ENCODE measurements around the gene GK. TPM values are rescaled to one million over a fixed set of nuclear protein-coding genes. Genes with fewer than 3 reads are reported as not detected.

The GK gene
- total and polyA plus RNA-seq, 2 of the 8 experiments (the other 6 are each of a cell fraction or from before 2014, with no cell fraction given), result 2.9 to 11.2 TPM

DNA sequence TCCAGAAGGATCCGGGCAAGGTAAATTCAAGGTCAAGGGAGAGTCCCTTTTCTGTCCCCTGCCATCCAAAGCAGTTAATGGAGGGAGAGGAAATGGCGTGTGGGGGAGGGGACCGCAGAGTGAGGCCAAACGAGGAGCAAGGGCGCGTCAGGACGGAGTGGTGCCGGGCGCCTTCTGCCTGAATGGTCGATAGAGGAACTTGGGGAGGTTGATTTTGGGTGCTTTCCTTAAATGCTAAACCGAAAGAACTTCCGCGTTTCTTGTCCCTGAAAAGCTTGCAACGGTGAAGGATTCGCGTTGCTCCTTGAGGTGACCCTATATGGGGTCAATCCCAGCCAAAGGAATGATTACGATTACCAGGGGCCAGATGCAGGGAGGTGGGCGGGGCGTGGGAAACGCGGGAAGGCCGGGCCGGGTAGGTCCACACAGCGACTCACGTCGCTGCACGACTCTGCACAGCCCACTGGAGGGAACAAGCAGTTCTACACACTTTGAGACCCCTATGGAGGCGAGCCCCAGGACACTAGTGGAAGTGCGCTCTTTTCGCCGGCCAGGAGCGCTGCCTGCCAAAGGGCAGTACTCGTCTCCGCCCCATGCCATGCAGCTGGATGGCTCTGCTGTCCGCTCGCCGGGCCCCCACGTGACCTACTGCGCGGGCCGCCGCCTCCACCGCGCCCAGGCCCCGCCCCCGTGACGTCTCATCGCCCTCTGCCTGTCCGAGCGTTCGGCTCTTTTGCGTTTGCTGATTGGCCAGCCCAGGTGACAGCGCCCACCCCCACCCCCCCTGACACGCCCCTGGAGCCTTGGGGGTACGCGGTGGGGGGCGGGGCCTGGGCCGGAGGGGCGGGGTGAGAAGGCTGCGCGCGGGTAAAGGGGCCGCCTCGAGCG lies 452 bp upstream of the GK start (continued):
- TF ChIP-seq, protein P1, sequence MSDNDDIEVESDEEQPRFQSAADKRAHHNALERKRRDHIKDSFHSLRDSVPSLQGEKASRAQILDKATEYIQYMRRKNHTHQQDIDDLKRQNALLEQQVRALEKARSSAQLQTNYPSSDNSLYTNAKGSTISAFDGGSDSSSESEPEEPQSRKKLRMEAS (IDR thresholded peaks at IDR 0.05), result peak; percentile 85
- TF ChIP-seq, protein P2, sequence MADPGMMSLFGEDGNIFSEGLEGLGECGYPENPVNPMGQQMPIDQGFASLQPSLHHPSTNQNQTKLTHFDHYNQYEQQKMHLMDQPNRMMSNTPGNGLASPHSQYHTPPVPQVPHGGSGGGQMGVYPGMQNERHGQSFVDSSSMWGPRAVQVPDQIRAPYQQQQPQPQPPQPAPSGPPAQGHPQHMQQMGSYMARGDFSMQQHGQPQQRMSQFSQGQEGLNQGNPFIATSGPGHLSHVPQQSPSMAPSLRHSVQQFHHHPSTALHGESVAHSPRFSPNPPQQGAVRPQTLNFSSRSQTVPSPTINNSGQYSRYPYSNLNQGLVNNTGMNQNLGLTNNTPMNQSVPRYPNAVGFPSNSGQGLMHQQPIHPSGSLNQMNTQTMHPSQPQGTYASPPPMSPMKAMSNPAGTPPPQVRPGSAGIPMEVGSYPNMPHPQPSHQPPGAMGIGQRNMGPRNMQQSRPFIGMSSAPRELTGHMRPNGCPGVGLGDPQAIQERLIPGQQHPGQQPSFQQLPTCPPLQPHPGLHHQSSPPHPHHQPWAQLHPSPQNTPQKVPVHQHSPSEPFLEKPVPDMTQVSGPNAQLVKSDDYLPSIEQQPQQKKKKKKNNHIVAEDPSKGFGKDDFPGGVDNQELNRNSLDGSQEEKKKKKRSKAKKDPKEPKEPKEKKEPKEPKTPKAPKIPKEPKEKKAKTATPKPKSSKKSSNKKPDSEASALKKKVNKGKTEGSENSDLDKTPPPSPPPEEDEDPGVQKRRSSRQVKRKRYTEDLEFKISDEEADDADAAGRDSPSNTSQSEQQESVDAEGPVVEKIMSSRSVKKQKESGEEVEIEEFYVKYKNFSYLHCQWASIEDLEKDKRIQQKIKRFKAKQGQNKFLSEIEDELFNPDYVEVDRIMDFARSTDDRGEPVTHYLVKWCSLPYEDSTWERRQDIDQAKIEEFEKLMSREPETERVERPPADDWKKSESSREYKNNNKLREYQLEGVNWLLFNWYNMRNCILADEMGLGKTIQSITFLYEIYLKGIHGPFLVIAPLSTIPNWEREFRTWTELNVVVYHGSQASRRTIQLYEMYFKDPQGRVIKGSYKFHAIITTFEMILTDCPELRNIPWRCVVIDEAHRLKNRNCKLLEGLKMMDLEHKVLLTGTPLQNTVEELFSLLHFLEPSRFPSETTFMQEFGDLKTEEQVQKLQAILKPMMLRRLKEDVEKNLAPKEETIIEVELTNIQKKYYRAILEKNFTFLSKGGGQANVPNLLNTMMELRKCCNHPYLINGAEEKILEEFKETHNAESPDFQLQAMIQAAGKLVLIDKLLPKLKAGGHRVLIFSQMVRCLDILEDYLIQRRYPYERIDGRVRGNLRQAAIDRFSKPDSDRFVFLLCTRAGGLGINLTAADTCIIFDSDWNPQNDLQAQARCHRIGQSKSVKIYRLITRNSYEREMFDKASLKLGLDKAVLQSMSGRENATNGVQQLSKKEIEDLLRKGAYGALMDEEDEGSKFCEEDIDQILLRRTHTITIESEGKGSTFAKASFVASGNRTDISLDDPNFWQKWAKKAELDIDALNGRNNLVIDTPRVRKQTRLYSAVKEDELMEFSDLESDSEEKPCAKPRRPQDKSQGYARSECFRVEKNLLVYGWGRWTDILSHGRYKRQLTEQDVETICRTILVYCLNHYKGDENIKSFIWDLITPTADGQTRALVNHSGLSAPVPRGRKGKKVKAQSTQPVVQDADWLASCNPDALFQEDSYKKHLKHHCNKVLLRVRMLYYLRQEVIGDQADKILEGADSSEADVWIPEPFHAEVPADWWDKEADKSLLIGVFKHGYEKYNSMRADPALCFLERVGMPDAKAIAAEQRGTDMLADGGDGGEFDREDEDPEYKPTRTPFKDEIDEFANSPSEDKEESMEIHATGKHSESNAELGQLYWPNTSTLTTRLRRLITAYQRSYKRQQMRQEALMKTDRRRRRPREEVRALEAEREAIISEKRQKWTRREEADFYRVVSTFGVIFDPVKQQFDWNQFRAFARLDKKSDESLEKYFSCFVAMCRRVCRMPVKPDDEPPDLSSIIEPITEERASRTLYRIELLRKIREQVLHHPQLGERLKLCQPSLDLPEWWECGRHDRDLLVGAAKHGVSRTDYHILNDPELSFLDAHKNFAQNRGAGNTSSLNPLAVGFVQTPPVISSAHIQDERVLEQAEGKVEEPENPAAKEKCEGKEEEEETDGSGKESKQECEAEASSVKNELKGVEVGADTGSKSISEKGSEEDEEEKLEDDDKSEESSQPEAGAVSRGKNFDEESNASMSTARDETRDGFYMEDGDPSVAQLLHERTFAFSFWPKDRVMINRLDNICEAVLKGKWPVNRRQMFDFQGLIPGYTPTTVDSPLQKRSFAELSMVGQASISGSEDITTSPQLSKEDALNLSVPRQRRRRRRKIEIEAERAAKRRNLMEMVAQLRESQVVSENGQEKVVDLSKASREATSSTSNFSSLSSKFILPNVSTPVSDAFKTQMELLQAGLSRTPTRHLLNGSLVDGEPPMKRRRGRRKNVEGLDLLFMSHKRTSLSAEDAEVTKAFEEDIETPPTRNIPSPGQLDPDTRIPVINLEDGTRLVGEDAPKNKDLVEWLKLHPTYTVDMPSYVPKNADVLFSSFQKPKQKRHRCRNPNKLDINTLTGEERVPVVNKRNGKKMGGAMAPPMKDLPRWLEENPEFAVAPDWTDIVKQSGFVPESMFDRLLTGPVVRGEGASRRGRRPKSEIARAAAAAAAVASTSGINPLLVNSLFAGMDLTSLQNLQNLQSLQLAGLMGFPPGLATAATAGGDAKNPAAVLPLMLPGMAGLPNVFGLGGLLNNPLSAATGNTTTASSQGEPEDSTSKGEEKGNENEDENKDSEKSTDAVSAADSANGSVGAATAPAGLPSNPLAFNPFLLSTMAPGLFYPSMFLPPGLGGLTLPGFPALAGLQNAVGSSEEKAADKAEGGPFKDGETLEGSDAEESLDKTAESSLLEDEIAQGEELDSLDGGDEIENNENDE (IDR thresholded peaks at IDR 0.05; ENCODE audit: insufficient replicate concordance, low read length), result no peak
- TF ChIP-seq BRCA1 (IDR thresholded peaks at IDR 0.05; ENCODE audit: low read depth, low read length) (no peak), EP300 (IDR thresholded peaks at IDR 0.05; ENCODE audit: borderline replicate concordance in 1 of 2, low read depth in 2 of 2, low read length in 2 of 2) (no peak), CEBPB (IDR thresholded peaks at IDR 0.05; ENCODE audit: low read depth, low read length) (no peak), SRF (IDR thresholded peaks at IDR 0.05; ENCODE audit: low read depth, low read length) (no peak), SIN3A (conservative IDR thresholded peaks at IDR 0.05 in 1 of 2, IDR thresholded peaks at IDR 0.05 in 1 of 2; ENCODE audit: low read depth in 1 of 2, low read length in 2 of 2) (no peak), CTBP2 (IDR thresholded peaks at IDR 0.05; ENCODE audit: borderline replicate concordance, insufficient read depth, insufficient read length, low read length) (no peak), ASH2L (IDR thresholded peaks at IDR 0.05; ENCODE audit: low read length) (peak; percentile 67)

Data from H1 (cell line).